T-helper 1 cell treated with Interleukin-12 subunit alpha and Interleukin-12 subunit beta and Interleukin-4 antibody, amounts not matched to agents 30 μg/mL and 1 μg/mL, for 36 hours (primary cell): Measurements from ENCODE around the gene JAK1.

ENCODE experiments used
- H3K27ac Mint-ChIP-seq: one replicate; pipeline ENCODE4 v1.8.0; 2021; ENCODE audit warnings: mild to moderate bottlenecking, mixed read lengths
- H3K27me3 Mint-ChIP-seq: one replicate; pipeline ENCODE4 v1.8.0; 2021; ENCODE audit warnings: low read depth, mixed read lengths
- H3K36me3 Mint-ChIP-seq: one replicate; pipeline ENCODE4 v1.8.0; 2021; ENCODE audit warnings: low read depth, mixed read lengths
- H3K4me1 Mint-ChIP-seq: one replicate; pipeline ENCODE4 v1.8.0; 2021; ENCODE audit warnings: low read depth, mixed read lengths
- H3K4me3 Mint-ChIP-seq: one replicate; pipeline ENCODE4 v1.8.0; 2021; ENCODE audit warnings: mild to moderate bottlenecking, moderate library complexity, mixed read lengths
- H3K9me3 Mint-ChIP-seq: one replicate; pipeline ENCODE4 v1.8.0; 2021; ENCODE audit warnings: mixed read lengths

The JAK1 gene

DNA sequence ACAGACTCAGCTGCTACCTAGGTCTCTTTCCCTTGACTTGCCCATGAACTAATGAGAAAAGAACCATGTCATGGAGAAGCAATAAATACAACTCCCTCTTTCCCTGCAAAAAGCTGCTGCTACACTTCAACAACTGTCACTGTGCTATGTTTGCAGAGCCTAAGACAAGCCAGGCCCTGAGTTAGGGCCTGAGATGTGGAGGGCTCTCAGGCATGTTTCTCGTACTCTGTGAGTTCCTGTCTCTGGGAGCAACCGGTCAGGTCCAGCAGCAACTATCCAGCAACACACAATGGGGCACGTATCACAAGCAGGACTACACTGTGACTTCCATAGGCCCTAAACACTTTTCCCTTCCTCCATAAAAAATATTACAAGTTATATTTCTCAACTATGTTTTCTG, 91.7 kb downstream of the JAK1 start:
- peak overlapping the region; percentile 14 for H3K27ac Mint-ChIP-seq
- H3K36me3 Mint-ChIP-seq = peaks cover 66% of the 10 kb centered on the region
- H3K4me1 Mint-ChIP-seq = peaks cover 58% of the 10 kb centered on the region
- H3K4me3 Mint-ChIP-seq = no peak overlapping the region
- H3K9me3 Mint-ChIP-seq = no peaks in the 10 kb centered on the region
- H3K27me3 Mint-ChIP-seq = no peaks in the 10 kb centered on the region

DNA sequence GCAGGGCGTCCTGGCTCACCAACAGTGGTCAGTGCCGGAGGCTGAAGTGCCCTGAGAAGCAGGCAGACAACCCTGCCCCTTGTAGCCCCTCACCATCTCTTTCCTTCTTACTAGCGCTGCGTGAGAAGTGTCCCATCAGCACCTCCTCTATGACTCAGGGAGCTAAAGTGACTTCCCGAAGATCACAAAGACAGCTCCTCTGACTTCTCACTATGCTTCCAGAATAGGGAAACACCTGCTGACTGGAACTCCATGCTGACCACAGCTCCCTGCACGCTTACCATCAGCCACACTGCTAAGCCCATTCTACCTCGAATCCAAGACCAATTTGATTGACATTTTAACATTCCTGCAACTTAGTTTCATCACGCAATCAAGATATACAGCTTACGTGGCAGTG, 92.8 kb downstream of the JAK1 start:
- Mint-ChIP-seq H3K36me3 (peaks cover 71% of the 10 kb centered on the region), H3K4me1 (peaks cover 53% of the 10 kb centered on the region), H3K27me3 (no peaks in the 10 kb centered on the region), H3K9me3 (no peaks in the 10 kb centered on the region), H3K27ac (no peak overlapping the region), H3K4me3 (no peak overlapping the region)

DNA sequence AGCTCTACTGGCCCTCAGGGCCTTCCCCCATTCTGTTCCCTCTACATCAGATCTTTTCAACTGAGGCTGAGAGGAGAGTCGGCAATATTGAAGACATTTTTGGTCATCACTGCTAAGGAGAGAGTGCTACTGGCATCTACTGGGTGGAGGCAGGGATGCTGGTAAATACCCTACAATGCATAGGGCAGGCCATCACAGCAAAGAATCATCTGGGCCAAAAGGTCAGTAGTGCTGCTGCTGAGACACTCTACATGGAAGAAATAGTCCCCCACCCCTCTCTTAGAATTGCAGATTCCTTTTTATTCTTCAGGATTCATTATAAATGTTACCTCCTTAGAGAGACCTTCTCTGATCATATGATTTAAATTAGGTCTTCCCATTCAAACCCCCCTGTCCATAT, 94.3 kb downstream of the JAK1 start:
- H3K9me3 Mint-ChIP-seq = no peaks in the 10 kb centered on the region
- H3K4me1 Mint-ChIP-seq = peaks cover 40% of the 10 kb centered on the region
- H3K27ac Mint-ChIP-seq = no peak overlapping the region
- H3K4me3 Mint-ChIP-seq = no peak overlapping the region
- peaks cover 69% of the 10 kb centered on the region for H3K36me3 Mint-ChIP-seq
- no peaks in the 10 kb centered on the region for H3K27me3 Mint-ChIP-seq

DNA sequence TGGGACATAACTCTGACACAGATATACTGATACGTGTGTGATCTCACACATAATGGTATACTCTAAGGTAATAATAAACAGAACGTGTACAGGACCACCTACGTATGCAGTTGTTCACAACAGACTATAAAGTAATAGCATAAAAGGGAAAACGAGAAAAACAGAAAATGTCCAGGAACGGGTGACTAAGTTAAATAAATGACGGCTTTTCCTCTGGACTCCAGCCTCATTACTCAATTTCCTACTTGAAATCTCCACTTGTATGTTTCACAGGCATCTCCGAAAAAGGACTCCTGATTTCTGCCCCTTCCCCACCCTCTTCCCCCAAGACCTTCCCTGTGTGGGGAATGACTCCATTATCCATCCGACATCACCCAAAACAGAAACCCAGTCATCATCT, 95.1 kb downstream of the JAK1 start:
- Mint-ChIP-seq H3K36me3 (peaks cover 72% of the 10 kb centered on the region), H3K4me1 (peaks cover 32% of the 10 kb centered on the region), H3K4me3 (no peak overlapping the region)

DNA sequence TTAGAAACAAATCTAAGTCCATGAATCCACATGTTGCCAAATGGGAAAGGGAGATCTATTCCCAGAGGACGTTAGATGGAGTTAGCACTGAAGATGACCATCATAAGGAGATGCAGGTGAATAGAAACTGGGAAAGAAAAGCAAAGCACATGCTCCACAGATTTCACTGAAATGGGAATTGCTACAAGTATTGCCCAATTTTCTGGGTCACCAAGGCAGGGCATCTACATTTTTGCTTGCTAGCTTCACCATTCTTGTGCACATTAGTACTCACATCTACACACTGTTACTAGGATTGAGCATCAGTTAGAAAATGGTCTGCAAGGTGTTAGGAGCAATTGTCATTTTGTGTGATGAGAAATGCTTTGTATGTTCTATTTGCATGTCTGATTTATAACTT, 99.1 kb downstream of the JAK1 start:
- no peak overlapping the region for H3K4me3 Mint-ChIP-seq
- H3K36me3 Mint-ChIP-seq = peaks cover 61% of the 10 kb centered on the region
- no peaks in the 10 kb centered on the region for H3K9me3 Mint-ChIP-seq
- H3K27me3 Mint-ChIP-seq = no peaks in the 10 kb centered on the region
- H3K4me1 Mint-ChIP-seq = peaks cover 27% of the 10 kb centered on the region
- no peak overlapping the region for H3K27ac Mint-ChIP-seq

More for the DNA sequence above, 95.1 kb downstream of the JAK1 start:
- H3K9me3 Mint-ChIP-seq = no peaks in the 10 kb centered on the region
- H3K27me3 Mint-ChIP-seq = no peaks in the 10 kb centered on the region
- H3K27ac Mint-ChIP-seq = no peak overlapping the region

DNA sequence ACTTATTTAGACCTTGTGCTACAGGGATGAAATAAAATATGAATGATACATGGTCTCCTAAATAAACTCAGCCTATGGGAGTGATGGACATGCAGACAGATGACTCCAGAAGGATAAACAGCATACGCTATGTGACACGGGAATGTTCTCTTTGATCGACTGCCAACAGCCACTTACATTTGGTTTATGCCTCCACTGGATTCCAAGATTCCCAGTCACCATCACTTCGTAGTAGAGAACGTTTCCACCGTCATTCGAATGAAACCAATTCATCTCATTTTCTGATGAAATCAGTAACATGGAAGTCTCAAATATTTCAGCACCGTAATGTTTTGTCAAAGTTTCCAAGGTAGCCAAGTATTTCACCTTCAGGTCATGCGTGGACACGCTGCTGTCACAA, 99.7 kb downstream of the JAK1 start:
- H3K36me3 Mint-ChIP-seq = peaks cover 57% of the 10 kb centered on the region
- no peaks in the 10 kb centered on the region for H3K9me3 Mint-ChIP-seq
- no peak overlapping the region for H3K27ac Mint-ChIP-seq
- H3K4me1 Mint-ChIP-seq = peaks cover 24% of the 10 kb centered on the region
- H3K27me3 Mint-ChIP-seq = no peaks in the 10 kb centered on the region
- no peak overlapping the region for H3K4me3 Mint-ChIP-seq

DNA sequence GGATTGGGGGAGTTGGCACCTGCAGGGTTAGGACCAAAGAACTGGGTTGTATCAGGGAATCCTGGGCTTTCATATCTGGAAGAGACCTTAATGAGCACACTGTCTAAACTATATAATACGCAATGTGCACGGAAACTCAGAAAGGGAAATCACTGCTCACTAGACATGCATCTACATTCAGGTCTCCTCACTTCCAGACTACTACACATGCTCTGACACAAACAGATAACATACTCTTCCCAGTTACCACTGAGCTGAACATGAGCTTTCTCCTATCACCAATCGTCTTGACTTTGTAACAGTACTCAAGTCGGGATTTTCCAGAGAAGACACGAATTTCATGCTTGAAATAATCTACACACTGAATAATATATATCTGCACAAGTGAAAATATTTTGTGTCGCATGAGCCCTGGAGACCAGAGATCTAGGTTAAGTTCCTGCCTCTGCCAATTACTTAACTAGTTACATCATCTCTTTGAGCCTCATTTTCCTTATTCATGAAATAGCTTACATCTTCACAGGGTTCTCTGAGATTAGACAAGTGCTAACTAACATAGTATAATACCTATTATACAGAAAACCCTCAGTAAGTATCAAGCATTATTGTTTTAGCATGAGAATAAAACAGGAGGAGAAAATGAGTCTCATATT, 101.1 kb downstream of the JAK1 start:
- Mint-ChIP-seq H3K4me3 (no peak overlapping the region), H3K27ac (peak overlapping the region; percentile 58), H3K27me3 (no peaks in the 10 kb centered on the region), H3K36me3 (peaks cover 55% of the 10 kb centered on the region), H3K9me3 (no peaks in the 10 kb centered on the region), H3K4me1 (peaks cover 21% of the 10 kb centered on the region)

DNA sequence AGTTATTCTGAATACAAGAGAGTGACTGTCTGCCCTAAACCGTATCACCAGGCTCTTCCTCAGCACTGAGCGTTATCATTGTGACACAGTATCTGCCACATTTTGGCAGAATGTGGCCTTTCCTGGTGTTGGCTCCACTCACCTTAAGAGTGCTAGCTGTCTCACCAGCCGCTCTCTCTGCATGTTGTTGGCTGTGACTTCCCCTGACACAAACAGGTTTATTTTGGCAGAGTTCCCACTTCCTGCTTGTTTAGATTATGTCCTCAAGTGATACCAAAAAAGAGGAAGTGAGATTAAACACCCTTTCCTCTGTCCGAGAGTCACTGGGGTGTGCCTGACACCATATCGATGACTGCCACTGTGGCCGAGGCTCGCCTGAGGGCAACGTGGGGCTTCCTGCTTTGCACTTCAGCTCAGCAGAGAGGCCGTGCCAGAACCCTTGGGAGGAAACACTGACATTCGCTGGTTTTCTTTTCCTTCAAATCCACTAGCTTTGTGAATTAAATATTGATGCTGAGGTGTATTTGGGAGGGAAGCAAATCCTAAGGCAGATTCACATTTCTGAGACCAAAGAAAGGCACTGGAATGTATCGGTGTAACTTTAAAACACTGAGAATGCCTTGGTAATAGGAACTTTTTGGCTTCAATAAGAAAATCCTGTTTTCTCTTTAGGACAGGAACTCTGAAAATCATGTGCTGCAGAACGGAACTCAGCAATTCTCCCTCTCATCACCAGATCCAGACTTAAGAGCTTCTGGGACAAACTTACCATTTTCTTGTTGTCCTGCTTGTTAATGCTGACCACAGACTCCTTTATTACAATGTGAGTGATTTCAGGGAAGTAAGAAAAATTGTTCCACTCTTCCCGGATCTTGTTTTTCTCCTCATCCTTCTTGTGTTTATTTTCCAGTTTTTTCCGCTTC, 102.1 kb downstream of the JAK1 start:
- Mint-ChIP-seq H3K4me3 (no peak overlapping the region), H3K9me3 (no peaks in the 10 kb centered on the region), H3K27ac (peak overlapping the region; percentile 76), H3K36me3 (peaks cover 57% of the 10 kb centered on the region), H3K4me1 (peaks cover 20% of the 10 kb centered on the region), H3K27me3 (no peaks in the 10 kb centered on the region)

DNA sequence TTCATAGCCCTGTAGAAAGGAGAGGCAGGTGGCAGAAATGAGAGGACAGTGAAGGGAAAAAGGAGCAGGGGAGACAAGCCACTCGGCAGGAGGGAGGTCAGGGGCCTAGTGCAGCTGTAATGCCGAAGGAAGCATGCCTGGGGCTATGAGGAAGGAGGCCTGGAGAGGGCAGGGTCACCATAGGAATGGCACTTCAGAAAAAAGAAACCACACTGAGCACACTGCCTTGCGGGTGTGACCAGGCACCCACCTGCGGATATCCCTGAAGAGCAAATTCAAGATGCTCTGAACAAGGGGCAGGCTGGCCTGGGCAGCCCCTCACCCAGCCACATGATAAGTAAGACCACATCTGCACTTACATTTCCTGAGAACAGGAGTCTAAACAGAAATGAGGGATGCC, 104.7 kb downstream of the JAK1 start:
- Mint-ChIP-seq H3K27ac (peak overlapping the region; percentile 43), H3K4me1 (peaks cover 18% of the 10 kb centered on the region), H3K9me3 (no peaks in the 10 kb centered on the region), H3K36me3 (peaks cover 59% of the 10 kb centered on the region), H3K27me3 (no peaks in the 10 kb centered on the region), H3K4me3 (no peak overlapping the region)

DNA sequence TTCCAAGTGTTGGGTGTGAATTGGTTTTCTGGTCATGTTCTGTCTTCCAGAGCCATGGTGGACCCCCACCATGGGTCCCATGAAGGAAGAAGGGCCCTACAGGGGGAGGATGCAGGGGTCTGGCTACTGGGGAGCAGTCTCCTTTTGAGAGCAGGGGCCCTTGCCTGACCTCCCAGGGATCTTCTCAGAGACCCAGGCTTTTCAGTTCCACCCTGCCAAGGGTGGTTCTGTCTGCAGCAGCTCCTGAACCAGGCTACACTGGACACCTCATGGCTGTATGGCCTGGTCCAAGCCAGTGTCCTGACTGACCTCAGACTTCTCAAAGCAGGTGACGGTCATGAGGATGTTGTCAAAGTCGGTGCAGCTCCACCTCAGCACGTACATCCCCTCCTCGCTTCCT, 109.0 kb downstream of the JAK1 start:
- H3K4me3 Mint-ChIP-seq = no peak overlapping the region
- peaks cover 8% of the 10 kb centered on the region for H3K4me1 Mint-ChIP-seq
- peaks cover 52% of the 10 kb centered on the region for H3K36me3 Mint-ChIP-seq
- H3K27ac Mint-ChIP-seq = no peak overlapping the region
- H3K9me3 Mint-ChIP-seq = no peaks in the 10 kb centered on the region
- H3K27me3 Mint-ChIP-seq = no peaks in the 10 kb centered on the region

DNA sequence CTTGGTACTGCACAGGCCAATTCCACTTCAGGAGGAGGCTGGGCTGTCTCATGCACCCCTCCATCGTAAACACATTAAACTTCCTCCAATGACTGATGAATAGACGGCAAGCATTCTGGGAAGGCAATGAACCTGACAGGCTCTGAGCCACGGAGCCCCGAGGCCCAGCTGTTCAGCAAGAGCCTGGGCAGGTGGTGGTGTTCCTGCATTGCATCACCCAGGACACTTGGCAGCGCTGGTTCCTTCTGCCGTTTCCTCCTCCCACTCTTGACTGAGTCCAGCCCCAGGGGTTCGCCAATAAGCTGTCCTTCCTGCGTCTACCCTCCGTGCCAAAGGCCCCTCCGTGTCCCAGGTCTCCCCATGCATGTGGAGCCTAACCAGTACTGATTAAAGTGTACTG, 109.8 kb downstream of the JAK1 start:
- Mint-ChIP-seq H3K36me3 (peaks cover 53% of the 10 kb centered on the region), H3K9me3 (no peaks in the 10 kb centered on the region), H3K4me1 (peaks cover 8% of the 10 kb centered on the region), H3K27ac (no peak overlapping the region), H3K27me3 (no peaks in the 10 kb centered on the region), H3K4me3 (no peak overlapping the region)

DNA sequence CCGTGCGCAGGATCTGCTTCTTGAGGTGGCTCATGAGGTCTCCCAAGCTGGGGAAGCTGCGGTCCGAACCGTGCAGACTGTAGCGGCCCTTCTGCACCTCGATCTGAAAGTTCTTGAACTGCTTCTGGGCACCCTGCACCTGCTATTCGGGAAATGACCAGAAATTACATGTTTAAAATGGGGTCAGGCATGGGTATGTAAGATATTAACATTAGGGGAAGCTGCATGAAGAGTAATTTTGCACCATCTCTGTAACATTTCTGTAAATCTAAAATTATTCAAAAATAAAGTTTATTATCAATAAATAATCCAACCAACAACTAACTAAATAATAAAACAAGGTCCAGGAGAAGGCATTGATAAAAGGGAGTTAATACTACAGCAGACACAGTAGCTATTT, 110.8 kb downstream of the JAK1 start:
- Mint-ChIP-seq H3K36me3 (peaks cover 51% of the 10 kb centered on the region), H3K4me1 (peaks cover 4% of the 10 kb centered on the region)

DNA sequence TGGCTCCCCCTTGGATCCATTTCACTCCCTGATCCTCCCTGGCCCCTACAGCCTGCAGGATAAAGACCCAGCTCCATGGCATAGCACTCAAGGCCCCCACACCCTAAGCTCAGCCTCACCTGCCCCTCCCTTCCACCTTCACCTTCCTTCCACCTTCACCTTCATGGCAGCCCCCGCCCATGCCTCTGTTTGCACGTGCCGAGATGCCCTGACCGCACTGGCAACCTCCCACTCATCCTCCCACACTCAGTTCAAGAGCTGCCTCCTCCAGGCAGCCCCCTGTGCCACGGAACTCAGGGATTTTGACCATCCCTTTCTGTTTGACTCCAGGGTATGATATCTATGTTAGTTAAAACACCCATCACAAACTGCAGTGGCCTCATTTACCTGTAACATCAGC, 111.7 kb downstream of the JAK1 start:
- Mint-ChIP-seq H3K4me1 (peaks cover 4% of the 10 kb centered on the region), H3K4me3 (no peak overlapping the region), H3K27ac (no peak overlapping the region), H3K36me3 (peaks cover 53% of the 10 kb centered on the region), H3K27me3 (no peaks in the 10 kb centered on the region), H3K9me3 (no peaks in the 10 kb centered on the region)

More for the DNA sequence above, 110.8 kb downstream of the JAK1 start:
- H3K9me3 Mint-ChIP-seq = no peaks in the 10 kb centered on the region
- no peak overlapping the region for H3K4me3 Mint-ChIP-seq
- H3K27me3 Mint-ChIP-seq = no peaks in the 10 kb centered on the region
- H3K27ac Mint-ChIP-seq = no peak overlapping the region

DNA sequence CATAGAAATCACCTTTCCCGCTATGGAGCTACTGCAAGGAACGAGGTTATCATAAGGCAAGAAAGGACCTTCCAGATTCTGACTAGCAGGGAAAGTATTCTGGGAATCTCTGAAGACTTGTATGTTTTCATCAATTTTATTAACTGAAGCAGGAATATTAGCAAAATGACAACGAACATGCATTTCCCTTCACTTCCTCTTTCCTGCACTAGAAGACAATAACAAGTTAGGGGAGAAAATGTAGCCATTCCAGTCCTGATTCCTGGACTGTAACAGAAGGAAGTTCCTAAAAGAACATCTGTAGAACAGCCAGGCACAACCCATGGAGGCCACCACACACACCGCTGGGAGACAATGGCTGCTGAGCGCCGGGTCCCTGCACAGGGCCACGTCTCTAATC, 114.7 kb downstream of the JAK1 start:
- Mint-ChIP-seq H3K27ac (no peak overlapping the region), H3K27me3 (no peaks in the 10 kb centered on the region), H3K4me1 (peaks cover 4% of the 10 kb centered on the region), H3K9me3 (no peaks in the 10 kb centered on the region), H3K36me3 (peaks cover 36% of the 10 kb centered on the region), H3K4me3 (no peak overlapping the region)

DNA sequence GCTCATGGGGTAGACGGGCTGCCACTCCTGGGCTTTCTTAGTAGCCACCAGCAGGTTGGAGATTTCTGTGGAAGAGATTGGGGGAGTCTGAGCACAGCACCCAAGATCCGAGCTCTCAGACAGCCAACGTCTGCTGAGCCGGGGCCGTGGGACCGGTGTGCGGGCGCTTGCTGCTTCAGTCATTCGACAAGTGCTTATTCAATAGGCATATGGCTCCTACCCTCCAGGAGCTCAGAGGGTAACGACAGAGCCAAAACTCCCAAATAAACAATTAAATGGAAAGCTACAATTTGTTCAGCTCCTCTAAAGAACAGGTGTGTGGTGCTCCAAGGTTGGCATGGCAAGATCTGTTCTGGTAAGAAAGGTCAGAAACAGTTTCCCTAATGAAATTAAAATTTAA, 115.5 kb downstream of the JAK1 start:
- H3K9me3 Mint-ChIP-seq = no peaks in the 10 kb centered on the region
- H3K4me1 Mint-ChIP-seq = peaks cover 4% of the 10 kb centered on the region
- no peak overlapping the region for H3K27ac Mint-ChIP-seq
- H3K27me3 Mint-ChIP-seq = no peaks in the 10 kb centered on the region
- H3K4me3 Mint-ChIP-seq = no peak overlapping the region
- peaks cover 38% of the 10 kb centered on the region for H3K36me3 Mint-ChIP-seq
